SIG-M5 (cell line): ENCODE measurements around the gene LIM2.

Experiments used
- DNase-seq: peaks from one replicate; lab custom pipeline; 2025; lab: John Stamatoyannopoulos, UW

LIM2 gene

GRCh38 chr19:51396175-51396574 is 8.4 kb upstream of the LIM2 start:
- DNase-seq = no peak

- DNase-seq = peak; percentile 94
Observed at GRCh38 chr19:51394050-51394836, 6.5 kb upstream of the LIM2 start.

- DNase-seq = no peak
Observed at GRCh38 chr19:51392701-51393100, 4.9 kb upstream of the LIM2 start.

GRCh38 chr19:51391073-51391611 is 3.4 kb upstream of the LIM2 start:
- DNase-seq = no peak

GRCh38 chr19:51389143-51389542 is 1.4 kb upstream of the LIM2 start:
- no peak for DNase-seq

GRCh38 chr19:51386882-51387520 is 773 bp downstream of the LIM2 start:
- DNase-seq = no peak

- no peak for DNase-seq
Observed at GRCh38 chr19:51382004-51382403, 5.8 kb downstream of the LIM2 start.

- no peak for DNase-seq
Observed at GRCh38 chr19:51380379-51380778, 7.4 kb downstream of the LIM2 start.

- DNase-seq = no peak
Observed at GRCh38 chr19:51377422-51377821, 10.4 kb downstream of the LIM2 start.

GRCh38 chr19:51375504-51376221 is 12.1 kb downstream of the LIM2 start:
- DNase-seq = no peak

GRCh38 chr19:51372649-51373504 is 14.9 kb downstream of the LIM2 start, which contains the start of gene NKG7:
TSS of gene NKG7 (minus strand) at chr19:51372654. CDS start at chr19:51372535, 119 bp downstream.
- peak; percentile 64 for DNase-seq

GRCh38 chr19:51372021-51372648 is 15.6 kb downstream of the LIM2 start:
- no peak for DNase-seq

GRCh38 chr19:51371186-51371690 is 16.5 kb downstream of the LIM2 start:
- no peak for DNase-seq

GRCh38 chr19:51370230-51370629 is 17.5 kb downstream of the LIM2 start:
- no peak for DNase-seq

- no peak for DNase-seq
Observed at GRCh38 chr19:51368366-51369282, 19.1 kb downstream of the LIM2 start, which contains the start of gene CLDND2. TSS of gene CLDND2 (minus strand) at chr19:51369003. CDS start at chr19:51368577, 426 bp downstream.

GRCh38 chr19:51367565-51368365 is 20.0 kb downstream of the LIM2 start:
- peak; percentile 76 for DNase-seq

- DNase-seq = no peak
Observed at GRCh38 chr19:51367255-51367564, 20.6 kb downstream of the LIM2 start.

GRCh38 chr19:51366389-51367254 is 21.2 kb downstream of the LIM2 start:
- peak; percentile 60 for DNase-seq
